Activated naive CD8-positive, alpha-beta T cell (primary cell): ENCODE measurements around the gene CAPN10.

ENCODE experiments used
- H3K27ac Mint-ChIP-seq: one replicate; pipeline ENCODE4 v1.8.0; 2021; ENCODE audit warnings: mixed read lengths
- H3K27me3 Mint-ChIP-seq: one replicate; pipeline ENCODE4 v1.8.0; 2021; ENCODE audit warnings: mixed read lengths
- H3K36me3 Mint-ChIP-seq: one replicate; pipeline ENCODE4 v1.8.0; 2021; ENCODE audit warnings: mixed read lengths
- H3K4me1 Mint-ChIP-seq: one replicate; pipeline ENCODE4 v1.8.0; 2021; ENCODE audit warnings: low read depth, mixed read lengths
- H3K4me3 Mint-ChIP-seq: one replicate; pipeline ENCODE4 v1.8.0; 2021; ENCODE audit warnings: mild to moderate bottlenecking, mixed read lengths
- H3K9me3 Mint-ChIP-seq: one replicate; pipeline ENCODE4 v1.8.0; 2021; ENCODE audit warnings: low read depth, mixed read lengths

The CAPN10 gene

GRCh38 chr2:240597419-240598181 lies 11.1 kb downstream of the CAPN10 start:
- Mint-ChIP-seq H3K36me3 (no peaks in the 10 kb centered on the region), H3K9me3 (no peaks in the 10 kb centered on the region), H3K27ac (no peak overlapping the region), H3K27me3 (no peaks in the 10 kb centered on the region), H3K4me1 (no peaks in the 10 kb centered on the region), H3K4me3 (no peak overlapping the region)

- no peaks in the 10 kb centered on the region for H3K4me1 Mint-ChIP-seq
- H3K27ac Mint-ChIP-seq = no peak overlapping the region
- H3K27me3 Mint-ChIP-seq = no peaks in the 10 kb centered on the region
- no peak overlapping the region for H3K4me3 Mint-ChIP-seq
- no peaks in the 10 kb centered on the region for H3K9me3 Mint-ChIP-seq
- H3K36me3 Mint-ChIP-seq = no peaks in the 10 kb centered on the region
Observed at GRCh38 chr2:240598311-240598911, 11.9 kb downstream of the CAPN10 start.

DNA sequence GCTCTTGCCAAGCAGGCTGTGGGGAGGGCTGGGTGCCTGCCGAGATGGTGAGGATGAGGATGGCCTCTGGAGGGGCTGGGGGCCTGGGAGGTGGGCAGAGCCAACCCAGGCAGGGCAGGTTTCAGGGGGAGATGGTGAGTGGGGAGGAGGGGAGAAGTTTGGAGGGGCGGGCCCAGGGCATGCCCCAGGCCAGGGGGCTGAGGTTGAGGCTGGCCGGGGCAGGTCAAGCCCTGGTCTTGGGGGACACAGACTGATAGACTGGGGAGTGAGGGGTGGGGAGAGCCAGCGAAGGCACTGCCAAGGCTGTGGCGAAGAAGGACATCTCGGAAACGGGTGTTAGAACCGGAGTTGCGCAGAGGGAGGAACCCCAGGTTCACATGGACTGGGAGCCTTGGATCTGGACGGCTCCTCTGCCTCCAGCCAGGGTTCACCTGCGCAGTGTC lies 12.6 kb downstream of the CAPN10 start:
- Mint-ChIP-seq H3K27me3 (no peaks in the 10 kb centered on the region), H3K27ac (no peak overlapping the region), H3K4me3 (no peak overlapping the region)

DNA sequence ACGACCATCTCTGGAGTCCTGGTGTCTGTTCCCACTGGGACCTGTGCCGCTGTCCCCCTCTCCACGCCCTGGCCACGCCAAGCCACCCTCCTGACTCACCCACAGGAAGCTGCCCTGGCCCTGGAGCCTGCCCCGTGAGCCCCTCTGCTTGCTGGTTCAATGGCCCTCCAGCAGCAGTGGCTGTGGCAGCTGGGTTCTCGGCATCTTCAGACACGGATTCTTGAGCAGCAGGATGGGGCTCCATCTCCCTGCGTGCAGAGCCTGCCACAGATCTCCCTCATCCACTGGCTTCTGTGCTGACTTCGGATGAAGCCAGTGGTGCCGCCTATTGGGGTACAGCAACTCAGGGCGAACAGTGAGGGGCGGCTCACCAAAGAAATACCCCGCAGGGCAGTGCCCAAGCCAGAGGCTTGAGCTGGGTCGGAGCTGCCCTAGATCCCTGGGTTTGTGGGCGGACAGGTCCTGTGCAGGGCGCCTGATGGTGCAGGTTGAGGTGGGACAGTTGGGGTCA lies 14.0 kb downstream of the CAPN10 start:
- Mint-ChIP-seq H3K27me3 (no peaks in the 10 kb centered on the region), H3K4me1 (no peaks in the 10 kb centered on the region), H3K9me3 (no peaks in the 10 kb centered on the region), H3K27ac (peak overlapping the region; percentile 54), H3K4me3 (no peak overlapping the region), H3K36me3 (no peaks in the 10 kb centered on the region)

More for the DNA sequence above, 12.6 kb downstream of the CAPN10 start:
- no peaks in the 10 kb centered on the region for H3K4me1 Mint-ChIP-seq
- no peaks in the 10 kb centered on the region for H3K9me3 Mint-ChIP-seq
- no peaks in the 10 kb centered on the region for H3K36me3 Mint-ChIP-seq

GRCh38 chr2:240601061-240601830 lies 14.7 kb downstream of the CAPN10 start:
- no peaks in the 10 kb centered on the region for H3K36me3 Mint-ChIP-seq
- H3K27me3 Mint-ChIP-seq = no peaks in the 10 kb centered on the region
- no peaks in the 10 kb centered on the region for H3K9me3 Mint-ChIP-seq
- no peaks in the 10 kb centered on the region for H3K4me1 Mint-ChIP-seq
- H3K27ac Mint-ChIP-seq = no peak overlapping the region
- H3K4me3 Mint-ChIP-seq = no peak overlapping the region

- H3K4me1 Mint-ChIP-seq = no peaks in the 10 kb centered on the region
Observed at GRCh38 chr2:240601831-240602160, 15.3 kb downstream of the CAPN10 start.

GRCh38 chr2:240602266-240603050 lies 15.9 kb downstream of the CAPN10 start:
- H3K36me3 Mint-ChIP-seq = no peaks in the 10 kb centered on the region
- no peak overlapping the region for H3K27ac Mint-ChIP-seq
- H3K4me3 Mint-ChIP-seq = no peak overlapping the region
- H3K27me3 Mint-ChIP-seq = no peaks in the 10 kb centered on the region
- no peaks in the 10 kb centered on the region for H3K4me1 Mint-ChIP-seq
- no peaks in the 10 kb centered on the region for H3K9me3 Mint-ChIP-seq

More at GRCh38 chr2:240601831-240602160, 15.3 kb downstream of the CAPN10 start:
- Mint-ChIP-seq H3K9me3 (no peaks in the 10 kb centered on the region), H3K27me3 (no peaks in the 10 kb centered on the region), H3K36me3 (no peaks in the 10 kb centered on the region), H3K4me3 (no peak overlapping the region), H3K27ac (no peak overlapping the region)

DNA sequence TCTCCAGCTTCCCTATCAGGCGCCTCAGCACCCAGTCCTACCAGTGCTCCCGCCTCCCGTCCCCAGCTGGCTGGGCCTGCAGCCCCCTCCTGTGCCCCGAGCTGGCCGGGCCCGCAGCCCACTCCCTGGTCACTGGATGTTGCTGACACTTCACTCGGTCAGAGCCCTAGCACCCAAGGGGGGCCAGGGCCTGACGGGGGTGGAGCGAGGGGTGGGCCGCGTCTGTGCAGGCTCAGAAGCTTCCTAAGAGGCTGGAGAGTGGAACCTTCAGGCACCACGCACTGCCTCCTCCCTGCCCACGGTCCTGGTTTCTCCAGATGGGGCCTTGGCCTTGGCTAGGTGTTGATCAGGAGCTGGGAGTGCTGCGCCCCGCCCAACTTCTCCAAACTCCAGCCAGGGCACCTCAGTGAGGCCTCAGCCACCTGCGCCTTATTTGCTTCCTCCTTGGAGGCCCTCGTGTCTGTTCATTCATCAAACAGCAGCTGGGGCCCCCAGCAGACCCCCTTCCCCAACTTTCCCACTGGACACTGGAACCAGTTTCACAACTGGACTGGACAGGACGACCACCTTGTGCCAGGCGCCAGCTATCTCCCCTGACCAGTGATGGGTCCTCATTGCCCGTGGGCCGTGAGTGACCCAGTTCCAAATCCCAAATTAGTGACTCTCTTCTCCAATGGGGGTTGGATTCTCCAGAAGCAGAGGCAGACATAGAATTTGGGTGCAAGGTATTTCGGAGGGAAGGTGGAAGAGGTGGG lies 16.7 kb downstream of the CAPN10 start:
- no peaks in the 10 kb centered on the region for H3K27me3 Mint-ChIP-seq
- H3K9me3 Mint-ChIP-seq = no peaks in the 10 kb centered on the region
- no peak overlapping the region for H3K4me3 Mint-ChIP-seq
- H3K27ac Mint-ChIP-seq = no peak overlapping the region
- no peaks in the 10 kb centered on the region for H3K4me1 Mint-ChIP-seq
- no peaks in the 10 kb centered on the region for H3K36me3 Mint-ChIP-seq

DNA sequence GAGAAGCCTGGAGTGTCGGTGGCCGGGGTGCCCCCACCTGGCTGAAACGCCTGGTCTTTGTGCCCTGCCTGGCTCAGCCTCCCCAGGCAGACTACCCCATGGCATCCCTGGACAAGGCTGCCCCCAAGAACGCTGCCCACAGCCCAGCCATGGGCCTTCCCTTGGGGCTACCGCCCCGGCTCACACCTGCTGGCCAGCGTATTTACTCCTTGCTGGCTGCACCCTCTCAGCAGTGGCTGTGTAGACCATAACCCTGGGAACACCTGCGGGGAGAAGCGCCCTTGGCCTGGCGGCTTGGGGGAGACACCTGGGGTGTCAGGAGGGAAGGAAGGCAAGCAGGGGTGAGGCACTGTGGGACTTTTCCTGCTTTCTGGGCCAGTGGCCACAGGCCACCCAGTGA lies 17.3 kb downstream of the CAPN10 start:
- Mint-ChIP-seq H3K4me1 (no peaks in the 10 kb centered on the region), H3K27ac (no peak overlapping the region), H3K36me3 (no peaks in the 10 kb centered on the region), H3K4me3 (no peak overlapping the region), H3K27me3 (no peaks in the 10 kb centered on the region), H3K9me3 (no peaks in the 10 kb centered on the region)

- H3K27me3 Mint-ChIP-seq = no peaks in the 10 kb centered on the region
- no peaks in the 10 kb centered on the region for H3K4me1 Mint-ChIP-seq
- no peaks in the 10 kb centered on the region for H3K36me3 Mint-ChIP-seq
- no peaks in the 10 kb centered on the region for H3K9me3 Mint-ChIP-seq
- H3K27ac Mint-ChIP-seq = no peak overlapping the region
- H3K4me3 Mint-ChIP-seq = no peak overlapping the region
Observed at GRCh38 chr2:240604291-240604938, 17.9 kb downstream of the CAPN10 start.

DNA sequence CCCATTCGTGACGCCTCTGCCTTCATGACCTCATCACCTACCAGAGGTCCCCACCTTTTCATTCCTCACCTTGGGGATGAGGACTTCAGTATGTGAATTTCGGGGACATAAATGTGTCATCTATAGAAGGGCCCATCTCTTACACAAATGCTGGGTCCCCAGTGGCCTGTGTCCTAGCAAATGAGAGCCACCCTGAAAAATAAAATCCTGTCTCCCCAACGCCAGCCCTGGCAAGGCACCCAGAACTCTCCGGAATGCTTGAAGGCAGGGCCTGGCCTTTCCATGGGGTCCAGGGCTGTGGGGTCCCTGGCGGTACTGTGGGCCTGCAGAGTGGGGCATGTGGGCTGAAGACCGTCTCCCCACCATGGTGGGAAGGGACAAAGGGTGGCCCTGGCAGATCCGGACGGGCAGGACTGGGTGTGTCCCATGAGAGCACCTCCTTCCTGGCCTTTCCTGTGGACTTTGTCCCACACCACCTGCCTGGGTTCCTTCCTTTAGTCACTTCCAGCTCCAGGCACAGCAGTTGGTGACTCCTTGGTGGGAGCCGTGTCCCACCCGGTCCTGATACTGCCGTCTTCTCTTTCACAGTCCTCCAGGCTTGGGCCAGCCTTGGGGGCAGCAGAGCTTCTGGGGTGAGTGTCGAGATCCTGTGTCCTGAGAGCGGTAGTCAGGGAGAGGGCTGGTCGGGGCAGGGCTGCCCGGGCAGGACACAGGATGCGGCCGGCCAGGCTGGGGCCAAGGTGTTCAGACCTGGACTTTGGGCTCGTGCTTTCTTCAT lies 18.6 kb downstream of the CAPN10 start:
- Mint-ChIP-seq H3K27ac (no peak overlapping the region), H3K27me3 (no peaks in the 10 kb centered on the region), H3K36me3 (no peaks in the 10 kb centered on the region), H3K9me3 (no peaks in the 10 kb centered on the region), H3K4me1 (no peaks in the 10 kb centered on the region), H3K4me3 (no peak overlapping the region)

- H3K27me3 Mint-ChIP-seq = no peaks in the 10 kb centered on the region
- no peaks in the 10 kb centered on the region for H3K9me3 Mint-ChIP-seq
- no peak overlapping the region for H3K27ac Mint-ChIP-seq
- H3K36me3 Mint-ChIP-seq = peaks cover under 1% of the 10 kb centered on the region
- no peak overlapping the region for H3K4me3 Mint-ChIP-seq
- no peaks in the 10 kb centered on the region for H3K4me1 Mint-ChIP-seq
Observed at GRCh38 chr2:240605867-240606743, 19.6 kb downstream of the CAPN10 start.
